Trophoblast cell (in vitro differentiated cells and primary cell): Measurements from ENCODE around the gene APP.

ENCODE experiments used
- DNase-seq, 2 donors: peaks; one replicate each; pipeline ENCODE4 v3.0.0-alpha.2; 2016
- H2AFZ ChIP-seq: 2 replicates; pipeline ENCODE4 v1.6.1; 2013; ENCODE audit warnings: low read length, moderate library complexity, mild to moderate bottlenecking; ENCODE audit not compliant: insufficient read depth, poor library complexity
- H2AK5ac ChIP-seq: 2 replicates; pipeline ENCODE4 v1.6.1; 2013; ENCODE audit warnings: mild to moderate bottlenecking, low read length
- H2BK120ac ChIP-seq: 2 replicates; pipeline ENCODE4 v1.6.1; 2013; ENCODE audit warnings: low read length, mild to moderate bottlenecking, moderate library complexity; ENCODE audit not compliant: insufficient read depth, poor library complexity
- H2BK12ac ChIP-seq: 2 replicates; pipeline ENCODE4 v1.6.1; 2013; ENCODE audit warnings: mild to moderate bottlenecking, low read length, moderate library complexity
- H2BK5ac ChIP-seq: 2 replicates; pipeline ENCODE4 v1.6.1; 2013; ENCODE audit warnings: low read length, low read depth, moderate library complexity, mild to moderate bottlenecking; ENCODE audit not compliant: poor library complexity
- H3K14ac ChIP-seq: 2 replicates; pipeline ENCODE4 v1.6.1; 2013; ENCODE audit warnings: mild to moderate bottlenecking, low read length
- H3K18ac ChIP-seq: 2 replicates; pipeline ENCODE4 v1.6.1; 2013; ENCODE audit warnings: mild to moderate bottlenecking, low read length
- H3K23ac ChIP-seq: 2 replicates; pipeline ENCODE4 v1.6.1; 2013; ENCODE audit warnings: low read length
- H3K27ac ChIP-seq: 2 replicates; pipeline ENCODE4 v1.5.1; 2013; ENCODE audit warnings: low read depth, mild to moderate bottlenecking, inconsistent platforms, low read length, moderate library complexity
- H3K27me3 ChIP-seq: 2 replicates; pipeline ENCODE4 v1.6.1; 2013; ENCODE audit warnings: inconsistent platforms, mild to moderate bottlenecking, low read length, moderate library complexity; ENCODE audit not compliant: insufficient read depth
- H3K36me3 ChIP-seq, 2 experiments: 1 replicate in 1 of 2; 2 replicates in 1 of 2; pipeline ENCODE4 v1.6.1; 2013; ENCODE audit warnings: low read length in 2 of 2, mild to moderate bottlenecking in 2 of 2, moderate library complexity in 1 of 2; ENCODE audit not compliant: insufficient read depth in 2 of 2, control insufficient read depth in 1 of 2
- H3K4ac ChIP-seq: 2 replicates; pipeline ENCODE4 v1.6.1; 2013; ENCODE audit warnings: low read depth, mild to moderate bottlenecking, low read length, moderate library complexity
- H3K4me1 ChIP-seq, 2 experiments: 1 replicate in 1 of 2; 2 replicates in 1 of 2; pipeline ENCODE4 v1.6.1; 2013; ENCODE audit warnings: low read length in 2 of 2, mild to moderate bottlenecking in 2 of 2, moderate library complexity in 1 of 2; ENCODE audit not compliant: insufficient read depth in 2 of 2, control insufficient read depth in 1 of 2
- H3K4me2 ChIP-seq: 2 replicates; pipeline ENCODE4 v1.6.1; 2013; ENCODE audit warnings: inconsistent platforms, mild to moderate bottlenecking, low read length, moderate library complexity
- H3K4me3 ChIP-seq: 2 replicates; pipeline ENCODE4 v1.5.1; 2013; ENCODE audit warnings: mild to moderate bottlenecking, low read depth, low read length, inconsistent platforms
- H3K79me1 ChIP-seq: one replicate; pipeline ENCODE4 v1.6.1; 2013; ENCODE audit warnings: low read length
- H3K79me2 ChIP-seq: 2 replicates; pipeline ENCODE4 v1.6.1; 2013; ENCODE audit warnings: low read length, mild to moderate bottlenecking; ENCODE audit not compliant: control insufficient read depth, insufficient read depth, poor library complexity
- H3K9ac ChIP-seq: 2 replicates; pipeline ENCODE4 v1.6.1; 2013; ENCODE audit warnings: mild to moderate bottlenecking, low read length
- H3K9me3 ChIP-seq: 2 replicates; pipeline ENCODE4 v1.6.1; 2013; ENCODE audit warnings: low read depth, mild to moderate bottlenecking, control low read depth, inconsistent platforms, low read length; ENCODE audit not compliant: insufficient read depth
- H4K12ac ChIP-seq: 2 replicates; pipeline ENCODE4 v1.6.1; 2013; ENCODE audit warnings: low read depth, mild to moderate bottlenecking, low read length, moderate library complexity
- H4K8ac ChIP-seq: 2 replicates; pipeline ENCODE4 v1.6.1; 2013; ENCODE audit warnings: low read depth, mild to moderate bottlenecking, low read length, moderate library complexity
- H4K91ac ChIP-seq: one replicate; pipeline ENCODE4 v1.6.1; 2013; ENCODE audit warnings: low read depth, mild to moderate bottlenecking, low read length, moderate library complexity
- WGBS: extraction: QIAGEN DNeasy Blood & Tissue Kit; methylation state at CpG from one replicate; pipeline ENCODE4 v1.1.7; 2013; ENCODE audit warnings: missing lambda C conversion rate; ENCODE audit not compliant: insufficient read length, insufficient coverage; ENCODE audit errors: extremely low coverage; 5-methylcytosine and 5-hydroxymethylcytosine counted together

APP gene

DNA sequence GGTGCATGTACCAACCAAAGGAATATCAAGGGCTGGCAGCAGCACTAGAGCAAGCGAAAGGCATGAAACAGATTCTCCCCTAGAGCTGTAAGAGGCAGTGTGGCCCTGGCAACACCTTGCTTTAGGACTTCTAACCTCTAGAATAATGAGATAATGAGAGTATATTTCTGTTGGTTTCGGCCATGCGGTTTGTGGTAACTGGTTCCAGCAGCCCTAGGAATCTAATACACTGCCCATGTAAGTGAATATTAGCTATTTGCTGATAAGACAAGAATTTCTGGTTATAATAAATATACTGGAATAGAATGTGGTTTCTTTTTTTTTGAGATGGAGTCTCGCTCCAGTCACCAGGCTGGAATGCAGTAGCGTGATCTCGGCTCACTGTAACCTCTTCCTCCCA is 236.4 kb downstream of the APP start:
- Histone ChIP-seq H2BK5ac (no peak overlapping the region), H3K18ac (no peak overlapping the region), H2AFZ (no peak overlapping the region), H3K27me3 (no peaks in the 10 kb centered on the region), H3K14ac (no peak overlapping the region), H2AK5ac (no peak overlapping the region), H4K12ac (no peak overlapping the region), H3K4me1 (peaks cover 3 to 5% of the 10 kb centered on the region in 2 experiments), H3K4ac (no peak overlapping the region), H3K9ac (no peak overlapping the region), H4K91ac (no peak overlapping the region), H2BK12ac (no peak overlapping the region), H3K23ac (no peak overlapping the region), H3K9me3 (no peaks in the 10 kb centered on the region), H3K36me3 (peaks cover 0 to 3% of the 10 kb centered on the region in 2 experiments), H3K4me3 (no peak overlapping the region), H4K8ac (no peak overlapping the region), H3K4me2 (no peak overlapping the region), H3K27ac (no peak overlapping the region), H2BK120ac (no peak overlapping the region), H3K79me1 (no peaks in the 10 kb centered on the region), H3K79me2 (no peaks in the 10 kb centered on the region)
- no CpG with 5 or more reads among the region's 6 CpGs for WGBS
- peak in 1 of 2 donors; percentile 37 for DNase-seq

DNA sequence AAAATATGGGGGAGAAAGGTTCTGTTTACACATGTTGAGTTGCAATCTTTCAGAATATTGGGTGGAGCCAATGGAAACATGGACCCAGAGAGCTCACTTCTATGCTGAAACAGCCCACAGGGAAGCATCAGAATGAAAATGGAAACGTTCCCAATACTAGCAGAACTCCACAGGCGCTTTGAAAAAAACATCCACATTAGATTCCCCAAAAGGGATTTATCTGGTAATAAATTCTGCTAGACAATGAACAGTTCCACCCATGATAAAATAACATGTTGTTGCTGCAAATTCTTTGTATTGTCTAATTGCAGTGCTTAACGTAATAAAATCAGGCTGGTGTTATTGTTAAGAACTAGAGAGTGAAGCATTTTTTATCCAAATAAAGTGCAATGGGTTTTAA is 238.8 kb downstream of the APP start:
- Histone ChIP-seq H2BK120ac (no peak overlapping the region), H3K27ac (no peak overlapping the region), H3K23ac (no peak overlapping the region), H3K27me3 (no peaks in the 10 kb centered on the region), H4K91ac (no peak overlapping the region), H3K4ac (no peak overlapping the region), H3K9ac (no peak overlapping the region), H3K14ac (no peak overlapping the region), H2AFZ (no peak overlapping the region), H3K9me3 (no peaks in the 10 kb centered on the region), H4K12ac (no peak overlapping the region), H3K79me2 (no peaks in the 10 kb centered on the region), H3K4me3 (no peak overlapping the region), H2BK12ac (no peak overlapping the region), H3K4me2 (no peak overlapping the region), H2AK5ac (no peak overlapping the region), H2BK5ac (no peak overlapping the region), H3K79me1 (no peaks in the 10 kb centered on the region), H3K18ac (no peak overlapping the region), H4K8ac (no peak overlapping the region), H3K36me3 (peaks cover 0 to 8% of the 10 kb centered on the region in 2 experiments), H3K4me1 (peaks cover 3 to 5% of the 10 kb centered on the region in 2 experiments)
- no peak for DNase-seq
- WGBS = no CpG with 5 or more reads among the region's 3 CpGs

DNA sequence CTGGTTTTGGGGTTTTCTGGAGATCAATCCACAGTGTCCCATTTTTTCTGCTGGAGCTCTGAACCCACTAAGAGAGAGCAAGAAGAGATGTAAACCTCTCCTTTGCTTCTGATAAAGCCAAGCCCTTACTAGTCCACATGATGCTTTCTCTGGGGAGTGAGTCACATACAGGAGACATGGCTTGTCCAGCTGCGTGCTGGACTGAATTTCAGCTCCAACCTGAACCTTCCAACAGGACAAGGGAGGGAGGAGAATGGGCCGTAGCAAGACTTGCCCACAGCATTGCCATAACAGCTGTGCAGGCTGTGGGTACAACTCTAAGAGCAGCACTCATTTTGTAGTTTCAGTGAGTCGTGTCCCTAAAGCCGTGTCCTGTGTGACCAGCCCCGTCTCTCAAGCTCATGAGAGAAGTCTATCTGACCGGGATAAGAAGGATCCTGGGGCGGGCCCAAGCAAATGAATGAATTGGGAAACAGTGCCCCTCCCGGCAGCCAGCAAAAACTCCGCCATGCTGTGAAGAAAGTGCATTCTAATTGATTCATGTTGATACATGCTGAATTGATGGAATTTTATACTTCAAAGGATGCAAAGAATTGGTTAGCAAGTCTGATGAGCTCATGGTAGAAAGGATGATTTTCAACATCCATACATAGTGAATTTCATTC is 240.6 kb downstream of the APP start:
- Histone ChIP-seq H4K91ac (no peak overlapping the region), H3K27me3 (no peaks in the 10 kb centered on the region), H2AFZ (peak overlapping the region; percentile 9), H3K9ac (no peak overlapping the region), H3K4me3 (no peak overlapping the region), H2BK5ac (no peak overlapping the region), H4K12ac (no peak overlapping the region), H2BK120ac (no peak overlapping the region), H3K4me1 (peaks cover 3 to 5% of the 10 kb centered on the region in 2 experiments), H2BK12ac (no peak overlapping the region), H3K9me3 (no peaks in the 10 kb centered on the region), H3K18ac (peak overlapping the region; percentile 29), H3K79me1 (no peaks in the 10 kb centered on the region), H3K79me2 (no peaks in the 10 kb centered on the region), H3K14ac (no peak overlapping the region), H4K8ac (no peak overlapping the region), H3K23ac (no peak overlapping the region), H3K4me2 (no peak overlapping the region), H2AK5ac (no peak overlapping the region), H3K27ac (no peak overlapping the region), H3K36me3 (peaks cover 3 to 10% of the 10 kb centered on the region in 2 experiments), H3K4ac (peak overlapping the region; percentile 21)
- WGBS = no CpG with 5 or more reads among the region's 9 CpGs
- peak; percentile 32 to 45 for DNase-seq

DNA sequence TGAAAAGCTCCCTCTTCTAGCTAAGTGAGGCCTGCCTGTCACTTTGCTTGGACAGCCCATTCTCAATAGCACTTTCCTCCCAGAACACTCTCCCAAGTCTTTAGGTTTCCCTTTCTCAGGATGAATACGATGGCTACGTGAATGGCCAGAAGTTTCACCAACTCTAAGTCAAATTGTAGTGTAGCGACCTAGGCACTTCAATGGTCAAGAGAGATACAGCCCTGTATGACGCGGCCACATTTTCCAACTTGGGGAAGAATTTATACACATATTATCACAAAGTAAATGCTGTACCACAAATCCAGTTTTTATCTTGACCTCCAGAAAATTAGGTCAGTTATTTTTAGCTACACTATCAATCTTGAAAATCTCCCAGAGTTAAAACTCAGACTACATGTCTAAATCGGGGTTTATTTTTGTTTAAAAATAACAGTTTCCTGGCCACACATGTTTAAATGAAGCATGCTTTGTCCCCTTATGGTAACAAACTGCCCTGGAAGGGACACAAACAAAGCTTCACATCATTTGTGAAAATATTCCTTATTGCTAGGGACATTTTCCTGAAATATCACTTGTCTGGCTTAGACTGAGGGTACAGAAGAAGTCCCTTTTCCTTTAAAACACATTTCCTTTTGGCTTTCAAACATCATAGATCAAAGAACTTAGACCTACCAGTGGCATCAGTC is 243.2 kb downstream of the APP start:
- no peak overlapping the region for H3K9ac ChIP-seq
- H4K12ac ChIP-seq = no peak overlapping the region
- no peak overlapping the region for H3K23ac ChIP-seq
- no CpG with 5 or more reads among the region's 6 CpGs for WGBS
- H3K14ac ChIP-seq = no peak overlapping the region
- no peak overlapping the region for H3K4me3 ChIP-seq
- DNase-seq = no peak
- no peaks in the 10 kb centered on the region for H3K79me2 ChIP-seq
- H2BK120ac ChIP-seq = no peak overlapping the region
- H3K27ac ChIP-seq = no peak overlapping the region
- H3K4me2 ChIP-seq = no peak overlapping the region
- no peak overlapping the region for H2AFZ ChIP-seq
- peaks cover 3 to 10% of the 10 kb centered on the region in 2 experiments for H3K36me3 ChIP-seq
- no peak overlapping the region for H3K18ac ChIP-seq
- H3K79me1 ChIP-seq = no peaks in the 10 kb centered on the region
- no peak overlapping the region for H2AK5ac ChIP-seq
- H3K4ac ChIP-seq = no peak overlapping the region
- no peak overlapping the region for H4K8ac ChIP-seq
- H2BK12ac ChIP-seq = no peak overlapping the region
- H3K9me3 ChIP-seq = no peaks in the 10 kb centered on the region
- no peaks in the 10 kb centered on the region for H3K27me3 ChIP-seq
- no peak overlapping the region for H2BK5ac ChIP-seq
- H3K4me1 ChIP-seq = peaks cover 3% of the 10 kb centered on the region in 2 experiments
- H4K91ac ChIP-seq = no peak overlapping the region
